Neutrophil (primary cell): ENCODE results near the gene IL4I1.

Experiments
- H3K27ac ChIP-seq: fragments of 200-600 bp; sonication (generic); 2 replicates; pipeline ENCODE4 v1.5.1; 2016; ENCODE audit warnings: mild to moderate bottlenecking, moderate library complexity
- H3K27me3 ChIP-seq: fragments of 200-600 bp; sonication (generic); 2 replicates; pipeline ENCODE4 v1.6.0; 2016; ENCODE audit warnings: mild to moderate bottlenecking
- H3K36me3 ChIP-seq: fragments of 200-600 bp; sonication (generic); 2 replicates; pipeline ENCODE4 v1.5.1; 2017
- H3K4me1 ChIP-seq, 2 experiments: fragments of 200-600 bp in 1 of 2; sonication (generic) in 1 of 2; 1 replicate in 1 of 2; 2 replicates in 1 of 2; pipeline versions ENCODE4 v1.5.1 to v1.6.1; 2013 to 2016; ENCODE audit warnings: low read depth in 1 of 2, low read length in 1 of 2, mild to moderate bottlenecking in 1 of 2, moderate library complexity in 1 of 2; ENCODE audit not compliant: control insufficient read depth in 1 of 2, insufficient read depth in 1 of 2
- H3K4me3 ChIP-seq, 2 experiments: fragments of 200-600 bp in 1 of 2; sonication (generic) in 1 of 2; 1 replicate in 1 of 2; 2 replicates in 1 of 2; pipeline ENCODE4 v1.5.1; 2013 to 2016; ENCODE audit warnings: low read depth in 1 of 2, low read length in 1 of 2, mild to moderate bottlenecking in 1 of 2, moderate library complexity in 1 of 2
- H3K9me3 ChIP-seq: fragments of 200-600 bp; sonication (generic); 2 replicates; pipeline ENCODE4 v1.5.1; 2016
- CTCF ChIP-seq: fragments of 200-600 bp; sonication (generic); IDR thresholded peaks from 2 replicates; pipeline ENCODE4 v1.5.1; 2016; ENCODE audit warnings: antibody characterized with exemption

The IL4I1 gene

GRCh38 chr19:49858088-49858985, 38.4 kb downstream of the IL4I1 start:
- Histone ChIP-seq H3K36me3 (peaks cover 80% of the 10 kb centered on the region), H3K27me3 (no peaks in the 10 kb centered on the region), H3K4me1 (no peaks in the 10 kb centered on the region), H3K4me3 (no peak overlapping the region), H3K9me3 (no peaks in the 10 kb centered on the region), H3K27ac (no peak overlapping the region)
- TF ChIP-seq CTCF, result no peak

GRCh38 chr19:49857838-49858087, 38.9 kb downstream of the IL4I1 start:
- Histone ChIP-seq H3K4me3 (no peak overlapping the region), H3K36me3 (peaks cover 76% of the 10 kb centered on the region), H3K9me3 (no peaks in the 10 kb centered on the region), H3K27me3 (peaks cover 5% of the 10 kb centered on the region), H3K27ac (no peak overlapping the region), H3K4me1 (no peaks in the 10 kb centered on the region)
- no peak for TF ChIP-seq CTCF

GRCh38 chr19:49857061-49857837, 39.4 kb downstream of the IL4I1 start:
- no peaks in the 10 kb centered on the region for H3K9me3 ChIP-seq
- no peak overlapping the region for H3K27ac ChIP-seq
- TF ChIP-seq CTCF, result no peak
- peaks cover 10% of the 10 kb centered on the region for H3K27me3 ChIP-seq
- H3K4me1 ChIP-seq, result peaks cover 3 to 5% of the 10 kb centered on the region in 2 experiments
- H3K4me3 ChIP-seq, result no peak overlapping the region
- H3K36me3 ChIP-seq, result peaks cover 71% of the 10 kb centered on the region

GRCh38 chr19:49856574-49857021, 40.1 kb downstream of the IL4I1 start:
- peaks cover 65% of the 10 kb centered on the region for H3K36me3 ChIP-seq
- H3K27ac ChIP-seq, result no peak overlapping the region
- peaks cover 9 to 10% of the 10 kb centered on the region in 2 experiments for H3K4me1 ChIP-seq
- no peak for TF ChIP-seq CTCF
- H3K9me3 ChIP-seq, result no peaks in the 10 kb centered on the region
- peaks cover 17% of the 10 kb centered on the region for H3K27me3 ChIP-seq
- no peak overlapping the region for H3K4me3 ChIP-seq

- Histone ChIP-seq H3K27me3 (peaks cover 20% of the 10 kb centered on the region), H3K9me3 (no peaks in the 10 kb centered on the region), H3K36me3 (peaks cover 58% of the 10 kb centered on the region), H3K4me3 (no peak overlapping the region), H3K4me1 (peaks cover 10 to 11% of the 10 kb centered on the region in 2 experiments), H3K27ac (peak overlapping the region; percentile 18)
- no peak for TF ChIP-seq CTCF
These were observed 40.8 kb downstream of the IL4I1 start for GRCh38 chr19:49855676-49856573.
